ENCODE results near the gene CNBP.
A peak's percentile ranks its signal among the peaks of the same experiment; 100 is the strongest.

The CNBP gene

DNA sequence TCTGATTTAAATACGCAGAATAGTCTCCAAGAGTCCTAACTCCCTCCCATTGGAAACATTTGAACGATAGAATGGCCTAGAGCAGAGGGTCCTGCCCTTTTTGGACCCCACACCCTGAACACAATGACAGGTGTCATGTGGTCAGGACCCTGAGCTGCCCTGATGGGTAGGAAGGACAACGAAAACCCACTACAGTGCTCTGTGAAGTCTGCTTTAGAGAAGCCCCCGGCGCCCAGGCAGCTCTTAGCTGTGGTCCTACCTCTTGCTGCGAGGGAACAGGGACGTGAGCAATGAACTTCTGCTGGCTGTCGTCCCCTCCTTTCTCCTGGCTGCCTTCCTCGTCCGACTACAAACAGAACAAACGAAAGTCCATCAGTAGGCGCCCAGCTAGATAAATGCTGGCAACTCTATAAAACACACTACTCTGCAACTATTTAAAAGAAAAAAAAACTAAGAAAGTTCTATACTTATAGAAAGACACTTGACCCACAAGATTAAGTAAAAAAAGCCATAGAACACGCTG, 53.3 kb downstream of the CNBP start:
- DNase-seq, result no peak

DNA sequence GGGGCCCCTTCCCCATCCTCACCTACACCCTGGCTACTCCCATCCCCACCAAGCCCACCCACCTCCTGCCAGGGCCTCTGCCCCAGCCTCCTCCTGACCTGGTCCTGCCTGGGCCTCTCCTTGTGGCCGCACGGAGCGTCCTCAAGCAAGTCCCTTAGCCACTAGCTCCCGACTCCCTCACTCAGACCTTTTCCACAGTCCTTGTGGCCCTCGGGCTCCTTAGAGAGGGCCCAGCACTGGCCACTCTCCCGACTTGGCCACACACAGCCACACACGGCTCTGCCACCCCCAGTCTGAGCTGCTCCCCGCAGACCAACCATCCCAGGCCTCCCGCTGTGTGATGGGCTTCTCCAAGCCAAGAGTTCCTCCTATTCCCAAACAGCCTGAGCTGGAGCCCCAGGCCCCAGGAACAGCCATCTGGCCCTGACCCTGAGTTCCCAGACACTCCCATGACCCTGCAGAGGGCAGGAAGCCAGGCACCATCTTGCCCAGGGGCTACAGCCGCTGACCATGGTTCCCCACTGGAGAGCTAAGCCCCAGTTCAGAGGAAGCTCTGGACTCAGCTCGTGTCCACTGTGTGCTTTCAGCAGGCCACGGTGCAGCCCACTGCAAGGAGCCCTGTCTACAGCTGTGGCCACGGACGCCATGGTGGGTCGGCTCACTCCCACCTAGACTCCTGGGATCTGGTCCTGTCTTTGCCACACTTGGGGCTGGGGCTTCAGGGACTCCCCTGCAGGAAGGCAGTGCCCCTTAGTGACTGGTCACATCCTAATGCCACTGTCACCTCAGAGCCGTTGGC, 55.1 kb downstream of the CNBP start:
- DNase-seq, result no peak

DNA sequence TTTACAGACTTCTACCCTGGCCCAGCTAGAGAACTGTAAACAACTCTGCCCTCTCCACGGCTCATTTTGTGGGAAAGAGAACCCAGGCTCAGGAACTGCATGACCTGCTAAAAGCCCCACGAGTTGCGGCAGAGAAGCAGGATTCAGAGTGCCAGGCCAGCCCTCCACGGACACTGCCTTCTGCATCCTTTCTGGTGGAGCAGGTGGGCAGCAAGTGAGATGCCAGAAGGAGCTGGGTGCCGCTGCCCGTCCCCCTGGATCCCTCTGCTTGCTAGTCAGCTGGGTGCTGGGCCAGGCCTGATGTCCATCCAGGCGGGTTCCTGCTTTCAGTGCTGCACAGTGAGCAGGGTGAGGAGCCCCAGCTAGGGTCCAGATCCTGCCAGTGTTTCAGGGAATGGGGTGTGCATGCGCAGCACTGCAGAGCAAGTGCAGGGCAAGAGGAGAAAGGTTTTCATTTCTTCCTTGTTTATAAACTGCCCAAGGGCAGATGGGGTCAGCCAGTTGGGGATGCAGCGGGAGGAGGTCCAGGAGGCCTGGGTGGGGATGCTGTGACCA, 56.9 kb downstream of the CNBP start:
- DNase-seq, result no peak

DNA sequence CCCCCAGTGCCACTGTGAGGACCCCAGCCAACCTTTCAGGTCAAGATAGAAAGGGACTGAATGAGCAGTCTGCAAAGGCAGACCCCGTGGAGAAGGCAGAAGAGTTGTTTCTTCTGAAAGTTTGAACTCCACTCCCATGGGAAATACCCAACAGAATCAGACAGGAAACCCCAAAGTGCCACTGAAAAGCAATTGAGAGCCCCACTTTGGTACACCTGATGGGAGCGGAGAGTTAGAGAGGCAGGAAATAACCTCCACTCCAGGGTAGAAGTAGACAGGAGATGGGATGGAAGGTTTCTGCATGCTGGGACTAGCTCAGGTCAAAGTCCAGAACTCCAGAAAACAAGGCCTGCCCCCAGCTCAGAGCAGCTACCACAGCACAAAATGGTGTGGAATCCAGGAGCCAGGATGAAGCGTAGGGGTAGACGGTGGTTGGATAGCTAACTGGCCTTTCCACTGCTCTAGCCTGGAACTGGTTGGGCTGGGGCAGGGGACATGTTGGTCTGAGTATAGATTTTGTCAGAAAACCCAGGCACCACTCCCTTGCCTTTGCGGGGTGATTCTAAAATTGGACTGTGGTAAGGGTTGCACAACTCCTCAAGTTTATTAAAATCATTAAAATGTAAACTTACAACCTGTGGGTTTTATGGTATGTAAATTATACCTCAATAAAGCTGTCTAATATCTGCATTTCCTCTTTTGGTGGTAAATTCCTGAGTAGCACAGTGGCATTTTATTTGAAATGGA, 60.2 kb downstream of the CNBP start:
- no peak for DNase-seq

DNA sequence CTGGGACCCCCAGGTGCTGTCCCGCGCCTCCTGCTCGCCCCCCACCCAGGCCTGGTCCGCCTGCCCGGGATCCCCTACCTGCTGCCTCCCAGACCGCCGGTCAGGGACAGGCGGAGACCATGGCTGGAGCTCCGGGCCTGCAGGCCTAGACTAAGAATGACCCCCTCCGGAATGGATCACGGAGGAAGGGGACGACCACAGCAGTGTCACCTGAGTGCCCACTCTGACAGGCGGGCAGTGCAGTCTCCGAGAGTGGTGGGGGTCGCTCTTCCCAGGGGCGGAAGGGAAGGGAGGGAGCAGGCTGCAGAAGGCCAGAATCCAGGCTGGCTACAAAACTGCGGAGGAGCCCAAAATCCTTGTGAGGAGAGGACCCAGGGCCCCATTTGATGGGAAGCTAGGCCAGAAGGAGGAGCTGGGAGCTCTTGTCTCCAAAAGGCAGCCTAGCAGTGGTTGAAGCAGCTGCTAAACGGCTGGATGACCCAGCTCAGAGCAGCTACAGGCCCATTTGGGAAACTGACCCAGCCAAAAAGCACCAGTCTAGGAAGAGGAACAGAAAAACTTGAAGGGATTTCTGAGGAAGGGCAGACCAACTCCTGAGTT, 61.2 kb downstream of the CNBP start:
- no peak for DNase-seq

DNA sequence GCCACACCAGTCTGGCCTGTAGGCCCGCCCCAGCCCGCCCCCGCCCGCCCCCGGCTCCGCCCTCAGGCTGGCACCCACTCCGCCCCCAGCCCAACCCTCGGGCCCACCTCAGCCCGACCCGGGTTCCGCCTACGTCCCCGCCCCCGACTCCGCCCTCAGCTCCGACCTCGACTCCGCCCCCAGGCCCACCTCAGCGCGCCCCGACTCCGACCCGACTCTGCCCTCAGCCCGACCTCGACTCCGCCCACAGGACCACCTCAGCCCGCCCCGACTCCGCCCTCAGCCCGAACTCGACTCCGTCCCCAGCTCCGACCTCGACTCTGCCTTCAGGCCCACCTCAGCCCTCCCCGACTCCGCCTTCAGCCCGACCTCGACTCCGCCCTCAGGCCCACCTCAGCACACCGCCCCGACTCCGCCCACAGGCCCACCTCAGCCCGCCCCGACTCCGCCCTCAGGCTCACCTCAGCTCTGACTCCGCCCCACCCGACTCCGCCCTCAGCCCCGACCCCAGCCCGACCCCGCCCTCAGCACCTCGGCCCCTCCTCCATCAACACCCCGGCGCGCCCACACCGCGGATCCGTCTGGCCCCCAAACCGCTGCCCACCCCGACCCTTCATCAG, 61.8 kb downstream of the CNBP start, which contains the start of gene RAB43:
RAB43 (minus strand) TSS at position 13 of the 620 bp plus-strand sequence. CDS start 315 bp downstream, outside the sequence.
- peak; percentile 91 for DNase-seq

DNA sequence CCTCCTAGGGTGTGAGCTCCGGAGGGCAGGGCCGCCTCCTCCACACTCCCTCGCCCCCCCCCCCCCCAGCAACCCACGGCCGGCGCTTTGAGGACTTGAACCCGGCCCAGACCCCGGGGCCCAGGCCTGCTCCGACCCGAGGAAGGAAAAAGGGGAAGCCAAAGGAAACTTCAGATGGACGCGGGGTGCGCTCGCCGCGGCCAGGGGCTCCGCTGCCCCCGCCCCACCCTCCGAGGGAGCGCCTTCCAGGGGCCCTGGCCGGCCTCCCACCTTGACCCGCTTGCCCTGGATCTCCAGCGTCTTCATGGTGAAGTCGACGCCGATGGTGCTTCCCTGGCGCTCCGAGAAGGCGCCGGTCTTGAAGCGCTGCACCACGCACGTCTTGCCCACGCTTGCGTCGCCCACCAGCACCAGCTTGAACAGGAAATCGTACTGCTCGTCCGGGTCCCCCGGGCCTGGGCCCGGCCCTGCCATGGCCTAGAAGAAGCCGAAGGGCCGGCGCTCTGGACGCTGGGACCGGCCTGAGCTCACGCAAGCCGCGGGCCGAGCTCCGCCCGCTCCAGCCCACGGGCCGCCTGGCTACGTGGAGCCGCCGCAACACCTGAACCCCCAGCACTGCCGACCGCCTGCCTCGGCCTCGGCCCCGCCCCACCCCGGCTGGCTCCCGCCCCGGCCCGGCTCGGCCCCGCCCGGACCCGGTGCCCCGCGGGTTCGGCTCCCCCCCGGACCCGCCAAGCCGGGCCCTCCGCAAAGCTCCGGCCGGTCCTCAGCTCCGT, 62.5 kb downstream of the CNBP start:
- peak; percentile 41 for DNase-seq

DNA sequence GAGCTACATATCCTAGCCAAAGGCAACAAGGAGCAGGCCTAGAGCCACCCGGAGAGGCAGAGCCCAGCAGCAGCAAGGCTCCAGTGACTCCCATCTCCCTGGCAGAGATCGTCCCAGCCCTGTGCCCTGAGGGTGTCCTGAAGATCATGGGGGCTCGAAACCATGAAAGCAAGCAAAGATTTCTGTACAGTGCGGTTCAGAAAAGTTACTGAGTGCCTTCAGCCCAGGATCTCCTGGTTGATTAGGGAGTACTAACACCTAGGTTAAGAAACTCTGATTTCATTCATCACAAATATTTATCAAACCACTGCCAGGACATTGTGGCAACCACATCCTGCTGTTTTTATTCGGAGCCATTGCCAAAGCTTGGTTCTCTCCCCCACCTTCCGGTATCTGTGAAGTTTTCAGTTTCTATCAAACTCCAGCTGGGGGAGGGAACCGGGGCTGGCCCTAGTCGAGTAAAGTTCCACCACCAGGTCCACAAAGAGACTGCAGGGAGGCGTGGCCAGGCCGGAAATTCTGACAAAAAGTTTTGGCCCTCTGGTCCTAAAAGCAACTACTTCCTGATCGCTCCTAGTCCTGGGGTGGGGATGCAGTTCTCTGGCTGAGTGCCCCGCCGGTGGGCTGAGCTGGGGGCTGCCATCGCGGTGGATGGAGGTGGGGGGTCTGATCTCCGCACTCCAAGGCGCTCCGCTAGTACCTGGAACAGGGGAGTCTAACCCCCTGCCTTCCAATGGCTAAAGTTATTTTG, 63.3 kb downstream of the CNBP start:
- DNase-seq, result peak; percentile 76

DNA sequence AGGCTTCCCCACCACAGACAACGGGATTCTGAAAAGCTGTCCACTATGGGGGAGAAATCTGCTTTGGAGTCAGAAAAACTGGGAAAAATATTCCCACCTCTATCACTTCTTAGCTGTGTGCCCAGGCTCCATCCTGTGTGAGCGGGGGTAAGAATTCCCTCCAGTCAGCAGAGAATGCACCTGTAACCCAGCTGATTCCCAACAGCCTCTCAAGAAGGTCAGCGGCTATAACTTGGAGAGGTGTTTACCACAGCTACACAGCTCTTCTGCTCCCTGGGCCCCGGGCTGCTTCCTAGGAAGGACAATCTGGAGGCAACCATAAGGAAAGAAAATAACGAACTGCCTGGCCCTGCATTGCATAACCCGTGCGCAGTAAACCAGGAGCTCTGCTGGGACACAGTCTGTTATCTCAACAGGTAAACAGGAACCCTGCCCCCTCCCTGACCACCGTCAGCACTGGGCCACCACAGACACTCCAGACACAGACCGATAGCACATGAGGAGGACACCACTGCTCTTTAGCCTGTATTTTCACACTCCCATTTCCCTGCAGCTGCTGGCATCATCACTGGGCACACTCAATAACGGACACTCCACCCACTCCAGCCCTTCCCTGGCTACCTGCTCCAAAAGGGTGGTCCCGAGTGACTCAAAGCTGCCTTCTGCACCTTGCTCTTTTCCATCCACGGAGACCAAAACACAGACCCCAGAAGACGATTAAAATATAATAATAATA, 64.2 kb downstream of the CNBP start:
- DNase-seq, result no peak

DNA sequence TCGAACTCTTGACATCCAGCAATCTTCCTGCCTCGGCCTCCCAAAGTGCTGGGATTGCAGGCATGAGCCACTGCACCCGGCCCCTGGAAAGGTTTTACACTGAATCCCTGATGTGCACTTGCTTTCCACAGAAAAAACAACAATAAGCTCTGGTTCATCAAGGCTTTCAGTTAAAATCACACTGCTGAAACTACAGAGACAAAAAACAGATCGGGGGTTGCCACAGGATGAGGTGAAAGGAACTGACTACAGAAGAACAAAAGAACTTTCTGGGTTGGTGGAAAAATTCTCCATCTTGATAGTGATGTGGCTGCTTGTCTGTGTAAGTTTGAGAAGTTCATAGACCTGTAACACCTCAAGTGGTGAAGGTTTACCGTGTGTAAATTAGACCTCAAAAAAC, 65.0 kb downstream of the CNBP start:
- DNase-seq, result peak; percentile 41
